GM19468 (cell line): Measurements from ENCODE around the gene GPR137.
A peak's percentile ranks its signal among the peaks of the same experiment; 100 is the strongest.
"Not testable (repeated sequence)": the region's sequence is repeated elsewhere in the genome, so short reads cannot be mapped to it uniquely, and the experiment has no call there.

Experiments used
- ATAC-seq: cut with Tn5 transposase; IDR thresholded peaks from one replicate; pipeline ENCODE4 v1.9.1; 2021; ENCODE audit warnings: mild to moderate bottlenecking, moderate library complexity, moderate number of reproducible peaks; ENCODE audit not compliant: unreplicated experiment; ENCODE audit errors: extremely low read depth

GPR137 gene, protein sequence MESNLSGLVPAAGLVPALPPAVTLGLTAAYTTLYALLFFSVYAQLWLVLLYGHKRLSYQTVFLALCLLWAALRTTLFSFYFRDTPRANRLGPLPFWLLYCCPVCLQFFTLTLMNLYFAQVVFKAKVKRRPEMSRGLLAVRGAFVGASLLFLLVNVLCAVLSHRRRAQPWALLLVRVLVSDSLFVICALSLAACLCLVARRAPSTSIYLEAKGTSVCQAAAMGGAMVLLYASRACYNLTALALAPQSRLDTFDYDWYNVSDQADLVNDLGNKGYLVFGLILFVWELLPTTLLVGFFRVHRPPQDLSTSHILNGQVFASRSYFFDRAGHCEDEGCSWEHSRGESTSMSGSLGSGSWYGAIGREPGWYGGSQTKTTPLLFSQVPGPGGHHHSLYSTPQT

DNA sequence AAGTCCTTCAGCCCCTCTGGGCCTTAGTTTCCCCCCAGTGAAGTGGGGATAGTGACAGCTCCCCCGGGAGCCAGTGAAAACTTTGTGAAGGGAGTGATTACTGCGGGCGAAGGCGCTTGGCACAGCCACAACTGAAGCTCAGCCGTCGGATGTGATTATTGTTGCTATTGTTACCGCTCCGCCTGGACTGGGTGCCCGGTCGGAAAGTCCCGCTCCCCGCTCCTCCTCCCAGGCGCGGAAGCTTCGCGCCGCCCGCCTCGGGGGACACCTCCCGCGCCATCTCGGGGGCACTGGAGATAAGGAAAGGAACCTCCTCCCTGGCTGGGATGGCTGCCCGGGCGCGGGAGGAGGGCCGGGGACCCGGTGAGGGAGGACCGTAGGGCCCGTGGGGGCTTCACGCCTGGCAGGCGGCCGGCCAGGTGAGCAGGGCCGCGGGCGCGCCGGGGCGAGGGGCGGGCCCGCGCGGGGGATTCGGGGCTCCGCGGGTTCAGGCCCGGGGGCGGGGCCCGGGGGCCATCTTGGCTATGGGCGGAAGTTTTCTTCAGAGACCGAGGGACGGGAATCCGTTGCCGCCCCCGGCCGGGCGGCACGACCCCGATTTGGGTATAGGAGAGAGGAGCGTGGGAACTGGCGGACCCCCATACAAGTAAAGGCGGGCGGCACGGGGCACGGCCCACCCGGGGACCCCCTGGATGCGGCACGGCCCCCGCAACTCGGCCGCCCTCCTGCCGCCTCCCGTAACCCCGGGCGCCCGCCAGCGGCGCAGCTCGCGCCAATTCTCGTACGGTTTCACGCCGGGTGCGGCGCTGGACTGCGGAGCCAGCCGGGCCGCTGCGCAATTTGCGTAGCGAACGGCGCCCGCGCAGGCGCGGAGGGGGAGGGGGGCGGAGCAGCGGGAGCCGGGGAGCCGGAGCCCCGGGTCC lies at the start of gene GPR137:
Gene GPR137 (plus strand): TSS at position 887 of the 923 bp plus-strand sequence. CDS start 677 bp downstream, outside the sequence.
- ATAC-seq, result peak; percentile 38

DNA sequence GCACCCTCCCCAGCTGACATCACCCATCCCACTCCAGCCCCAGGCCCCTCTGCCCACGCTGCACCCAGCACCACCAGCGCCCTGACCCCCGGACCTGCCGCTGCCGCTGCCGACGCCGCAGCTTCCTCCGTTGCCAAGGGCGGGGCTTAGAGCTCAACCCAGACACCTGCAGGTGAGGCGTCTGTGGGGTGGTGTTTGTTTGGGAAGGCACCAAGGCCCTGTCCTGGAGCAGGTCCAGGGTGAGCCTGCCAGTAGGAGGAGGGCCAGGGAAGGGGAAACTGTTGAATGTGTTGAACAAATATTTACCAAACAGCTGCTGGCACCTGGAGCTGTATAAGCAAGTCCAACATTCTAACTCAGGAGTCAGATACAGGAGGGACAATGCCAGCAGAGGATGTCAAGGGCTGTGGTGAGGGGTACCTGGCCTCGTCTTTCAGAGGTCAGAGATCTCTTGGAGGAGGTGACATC lies 48.1 kb upstream of the GPR137 start:
- no peak for ATAC-seq

DNA sequence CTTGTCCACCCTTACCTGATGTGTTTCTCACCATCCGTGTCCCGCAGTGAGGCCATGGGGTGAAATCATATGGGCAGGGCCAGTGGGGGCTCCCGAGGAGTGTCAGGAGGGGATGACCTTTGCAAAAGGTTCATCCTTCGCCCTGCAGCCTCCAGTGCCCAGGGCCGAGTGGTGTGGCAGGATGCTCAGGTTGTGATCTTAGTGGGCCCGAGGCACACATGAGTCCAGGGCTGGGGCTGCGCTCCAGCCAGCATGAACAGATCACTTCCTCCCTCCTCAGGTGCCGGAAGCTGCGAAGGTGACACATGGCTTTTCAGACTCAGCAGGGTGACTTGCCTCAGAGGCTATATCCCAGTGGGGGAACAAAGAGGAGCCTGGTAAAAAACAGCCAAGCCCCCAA lies 47.6 kb upstream of the GPR137 start:
- no peak for ATAC-seq

DNA sequence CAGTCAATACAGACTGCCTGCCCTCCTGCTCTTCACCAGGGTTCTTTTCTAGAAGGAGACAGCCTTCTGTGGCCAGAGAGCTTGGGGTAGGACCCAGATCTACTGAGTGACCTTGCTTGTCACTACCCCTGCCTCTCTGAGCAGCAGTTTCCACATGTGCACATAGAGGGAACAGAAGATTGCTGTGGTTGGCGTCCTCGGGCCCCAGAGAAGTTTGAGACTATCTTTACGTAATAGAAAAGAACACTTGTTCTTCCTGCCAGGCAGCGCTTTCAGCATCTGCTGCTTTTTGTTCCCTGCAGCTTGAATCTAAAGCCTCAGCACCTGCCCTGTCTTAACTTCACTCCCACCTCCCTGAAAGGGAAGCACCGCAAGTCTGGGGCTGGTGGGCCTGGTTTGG lies 46.6 kb upstream of the GPR137 start:
- no peak for ATAC-seq

DNA sequence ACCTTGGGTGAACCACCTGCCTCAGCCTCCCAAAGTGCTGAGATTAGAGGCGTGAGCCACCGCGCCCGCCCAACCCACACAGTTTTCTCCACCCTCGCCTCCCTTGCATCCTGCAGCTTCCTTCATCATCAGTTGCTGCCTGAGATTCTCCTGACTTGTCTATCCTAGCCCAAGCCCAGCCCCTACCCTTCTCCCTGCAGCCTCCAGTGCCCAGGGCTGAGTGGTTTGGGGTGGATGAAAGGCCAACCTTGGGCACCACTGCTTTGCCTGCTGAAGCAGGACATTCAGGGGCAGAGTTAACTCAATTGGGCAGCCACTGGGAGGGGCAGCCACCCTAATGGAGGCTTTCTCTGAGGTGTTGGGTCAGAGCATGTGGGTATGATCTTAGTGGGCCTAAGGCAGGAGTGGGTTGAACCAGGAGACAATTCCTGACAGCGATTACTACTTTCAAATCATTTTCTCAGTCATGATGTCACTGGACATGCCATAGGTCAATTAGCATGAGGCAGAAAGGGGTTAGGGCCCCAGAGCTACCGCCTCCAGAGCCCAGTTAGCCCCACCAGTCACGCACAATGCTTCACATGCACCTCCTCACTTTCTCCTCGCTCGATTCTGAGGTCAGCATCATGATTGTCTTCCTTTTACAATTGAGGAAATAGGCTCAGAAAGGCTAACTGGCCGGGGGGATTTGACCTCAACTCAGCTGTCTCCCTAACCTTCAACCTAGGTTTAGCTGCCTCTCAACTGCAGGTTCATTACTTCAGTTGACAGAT lies 45.8 kb upstream of the GPR137 start:
- no peak for ATAC-seq

DNA sequence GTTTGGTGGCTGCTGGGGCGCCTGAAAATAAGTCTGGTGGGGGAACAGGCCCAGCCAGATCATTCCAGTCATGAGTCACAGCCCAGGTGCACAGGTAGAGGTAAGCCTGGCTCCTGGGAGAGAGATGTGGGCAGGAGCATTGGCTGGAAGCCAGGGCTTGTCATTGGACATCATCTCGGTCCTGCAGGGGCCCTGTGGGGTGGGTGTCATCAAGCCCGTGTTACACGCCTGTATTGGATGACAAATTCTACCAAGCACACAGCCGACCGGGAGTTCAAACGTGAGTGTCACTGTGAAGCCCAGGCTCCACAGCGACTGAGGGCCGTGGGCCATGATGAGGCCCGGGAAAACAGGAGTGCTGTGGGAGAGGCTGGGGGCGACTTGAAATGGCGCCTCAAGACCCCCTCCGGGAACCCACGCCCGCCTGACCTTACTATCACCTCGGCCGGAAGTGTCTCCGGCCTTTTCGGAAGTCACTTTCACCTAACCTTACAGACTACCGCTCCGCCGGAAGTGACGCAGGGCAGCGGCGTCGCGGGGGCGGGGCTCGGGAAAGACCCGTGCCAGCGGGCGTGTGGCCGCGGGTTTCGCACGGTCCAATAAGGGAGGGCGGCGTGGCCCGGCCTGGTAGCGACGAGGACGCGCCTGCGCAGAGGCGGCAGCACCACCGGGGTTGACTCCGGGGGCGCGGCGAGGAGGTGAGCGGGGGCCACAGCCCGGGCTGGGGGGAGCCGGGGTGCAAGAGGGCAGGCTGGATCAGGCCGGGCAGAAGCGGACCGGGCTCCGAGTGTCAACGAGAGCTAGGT lies 45.0 kb upstream of the GPR137 start, which contains the start of gene FKBP2:
Gene FKBP2 (plus strand): TSS at position 661 of the 806 bp plus-strand sequence. CDS start 1,293 bp downstream, outside the sequence.
- peak; percentile 54 for ATAC-seq

DNA sequence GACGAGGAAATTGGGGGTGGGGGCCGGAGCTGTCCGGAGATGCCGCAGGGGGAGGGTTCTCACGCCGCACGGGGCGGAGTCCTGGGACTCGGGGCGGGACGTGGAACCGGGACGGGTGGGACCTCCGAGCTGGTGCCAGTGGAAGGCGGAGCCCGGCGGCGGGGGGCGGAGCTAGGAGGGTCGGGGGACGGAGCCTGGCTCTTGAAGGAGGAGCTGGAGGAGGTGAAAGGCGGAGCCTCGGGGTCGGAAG lies 44.5 kb upstream of the GPR137 start:
- no peak for ATAC-seq

DNA sequence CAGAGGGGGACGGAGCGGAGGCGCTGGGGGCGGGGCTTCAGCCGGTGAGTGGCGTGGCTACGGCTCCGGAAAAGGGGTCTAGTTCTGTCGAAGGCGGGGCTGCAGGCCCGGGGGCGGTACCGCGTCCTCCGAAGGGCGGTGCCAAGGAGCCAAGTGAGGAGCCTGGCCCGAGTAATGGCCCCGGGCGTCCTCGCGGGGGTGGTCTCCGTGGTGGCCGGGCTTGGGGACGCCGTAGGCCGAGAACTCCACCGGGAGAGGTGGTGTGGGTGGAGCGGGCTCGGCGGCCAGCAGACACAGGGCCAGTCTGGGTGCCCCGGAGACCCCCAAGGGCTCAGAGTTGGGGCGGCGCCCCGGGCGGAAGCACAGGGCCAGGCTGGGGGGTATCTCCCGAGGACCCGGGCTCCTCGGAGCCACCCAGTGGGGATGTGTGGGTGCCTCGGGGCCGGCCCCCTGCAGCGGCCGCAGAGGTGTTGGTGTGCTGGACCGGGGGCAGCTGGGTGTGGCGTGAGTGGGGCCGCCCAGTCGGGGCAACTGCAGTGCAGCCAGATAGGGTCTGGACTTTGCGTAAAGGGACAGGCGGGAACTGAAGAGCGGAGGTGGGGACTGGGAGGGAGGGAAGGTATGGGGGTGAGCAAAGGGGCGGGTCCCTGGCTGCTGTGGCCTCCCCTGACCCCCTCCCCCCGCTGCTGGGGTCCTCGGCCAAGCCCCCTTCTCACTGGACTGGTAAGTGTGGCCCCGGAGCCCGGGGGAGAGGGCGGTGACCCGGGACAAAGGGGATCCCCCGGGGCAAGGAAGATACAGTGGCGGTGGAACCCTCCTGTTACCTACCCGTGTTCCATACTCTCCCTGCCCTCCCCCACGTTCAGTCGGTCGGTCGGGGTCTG lies 43.9 kb upstream of the GPR137 start:
- ATAC-seq, result peak; percentile 44

DNA sequence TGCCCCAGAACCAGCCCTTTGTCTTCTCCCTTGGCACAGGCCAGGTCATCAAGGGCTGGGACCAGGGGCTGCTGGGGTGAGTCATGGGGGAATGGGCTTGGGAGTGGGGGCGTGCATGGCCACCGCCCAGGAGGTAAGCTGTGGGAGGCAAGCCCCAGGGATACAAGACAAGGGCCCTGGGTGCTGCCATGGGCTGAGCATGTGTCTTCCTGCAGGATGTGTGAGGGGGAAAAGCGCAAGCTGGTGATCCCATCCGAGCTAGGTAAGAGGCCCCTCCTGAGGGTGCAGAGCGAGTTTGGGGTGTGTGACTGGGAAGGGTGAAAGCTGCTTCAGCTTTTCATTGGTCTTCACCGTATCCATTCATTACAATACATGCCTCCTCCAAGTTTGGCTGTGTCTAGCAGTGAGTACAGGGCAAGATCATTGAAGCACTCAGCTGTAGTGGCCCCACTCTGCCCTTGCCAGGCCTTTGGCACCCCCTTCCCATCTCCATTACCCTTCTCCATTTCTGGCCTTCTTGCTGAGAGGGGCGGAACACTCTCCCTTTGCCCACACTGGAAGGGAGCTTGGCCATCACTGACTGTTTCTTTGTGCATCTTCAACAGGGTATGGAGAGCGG lies 42.3 kb upstream of the GPR137 start:
- no peak for ATAC-seq

DNA sequence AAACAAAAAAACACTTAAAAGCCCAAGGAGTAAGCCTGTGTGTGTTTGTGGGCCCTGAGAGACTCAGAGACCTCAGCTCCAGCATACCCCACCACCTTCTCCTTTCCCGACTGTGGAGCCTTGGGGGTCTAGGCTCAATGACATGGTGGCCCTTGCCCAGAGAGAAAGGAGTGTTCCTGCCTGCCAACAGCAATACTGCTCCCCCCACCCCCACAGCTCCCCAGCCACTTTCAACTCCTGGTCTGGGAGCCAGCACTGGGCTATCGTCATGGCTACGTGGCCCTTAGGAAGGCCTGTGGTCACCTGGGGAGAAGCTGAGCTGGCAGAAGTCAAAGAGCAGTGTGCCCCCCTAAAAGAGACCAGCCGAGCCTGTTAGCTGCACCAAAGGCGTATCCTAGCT lies 41.5 kb upstream of the GPR137 start:
- ATAC-seq, result no peak

DNA sequence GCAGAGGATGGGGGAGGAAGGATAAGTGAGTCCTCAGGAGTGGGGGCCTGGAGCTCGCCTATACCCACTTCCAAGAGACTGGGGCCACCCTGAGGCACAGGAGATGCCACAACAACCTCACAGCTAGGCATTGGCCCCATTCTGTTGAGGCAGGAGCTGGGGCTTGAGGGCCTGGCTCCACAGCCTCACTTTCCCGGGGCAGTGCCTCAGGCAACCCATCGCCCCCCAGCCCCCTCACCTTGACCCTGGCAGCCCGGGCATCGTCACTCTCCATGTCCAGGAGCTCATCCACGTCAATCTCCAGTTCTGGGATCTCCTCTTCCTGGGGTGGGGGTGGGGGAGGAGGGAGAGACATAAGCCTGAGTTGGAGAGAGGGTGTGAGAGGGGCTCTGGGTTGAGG lies 40.7 kb upstream of the GPR137 start:
- ATAC-seq, result no peak

DNA sequence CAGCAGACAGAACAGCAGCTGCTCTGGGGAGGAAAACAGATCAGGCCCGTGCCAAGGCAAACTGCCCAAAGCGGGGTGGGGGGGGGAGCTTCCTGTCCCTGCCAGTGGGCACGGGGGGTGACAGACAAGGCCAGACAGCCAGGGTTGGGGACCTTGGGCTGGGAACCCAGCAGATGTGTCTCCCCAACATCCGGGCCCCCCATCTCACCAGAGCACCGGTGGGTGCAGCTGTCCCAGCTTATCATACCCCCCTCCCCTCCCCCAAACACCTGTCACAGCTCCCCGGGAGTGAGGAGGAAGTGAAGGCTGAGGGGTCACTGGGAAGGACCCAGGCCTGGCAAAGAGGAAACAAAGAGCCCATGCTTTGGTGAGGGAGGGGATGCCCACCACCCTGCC lies 40.2 kb upstream of the GPR137 start:
- no peak for ATAC-seq

DNA sequence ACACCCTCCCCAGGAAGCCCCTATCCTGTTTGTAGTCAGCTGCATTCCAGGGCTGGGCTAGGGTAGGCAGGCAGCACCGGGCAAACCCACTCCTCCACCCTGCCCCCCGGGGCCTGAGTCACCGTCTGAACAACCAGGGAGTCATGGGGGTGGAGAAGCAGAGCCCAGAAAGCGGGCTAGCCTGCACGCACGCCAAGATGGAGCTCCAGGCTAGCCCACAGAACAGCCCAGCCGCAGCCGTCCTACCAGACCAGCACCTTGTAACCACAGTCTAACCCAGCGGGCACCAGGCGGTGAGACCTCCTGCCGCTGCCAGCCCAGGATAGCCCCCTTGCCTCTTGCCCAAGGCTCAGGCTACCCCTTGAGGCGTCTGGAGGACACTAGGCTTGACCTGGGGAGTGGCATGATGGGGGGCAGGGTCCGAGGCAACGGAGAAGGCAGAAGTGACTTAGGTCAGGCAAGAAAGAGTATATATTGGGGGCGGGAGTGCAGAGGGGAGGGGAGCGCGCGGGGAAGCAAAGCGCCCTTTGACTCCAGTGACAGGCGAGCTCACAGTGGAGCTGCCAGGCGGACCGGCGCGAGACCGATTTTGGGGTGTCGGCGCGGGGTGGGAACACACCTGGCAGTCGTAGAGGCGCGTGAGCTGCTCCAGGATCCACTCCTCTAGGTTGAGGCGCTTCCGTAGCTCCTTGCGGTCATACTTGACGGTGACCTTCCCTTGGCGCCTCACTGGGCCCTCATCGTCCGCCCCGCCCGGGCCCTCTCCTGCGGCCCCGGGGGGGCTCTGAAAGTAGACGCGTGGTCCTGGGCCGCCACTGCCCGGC lies 39.6 kb upstream of the GPR137 start:
- ATAC-seq, result no peak

DNA sequence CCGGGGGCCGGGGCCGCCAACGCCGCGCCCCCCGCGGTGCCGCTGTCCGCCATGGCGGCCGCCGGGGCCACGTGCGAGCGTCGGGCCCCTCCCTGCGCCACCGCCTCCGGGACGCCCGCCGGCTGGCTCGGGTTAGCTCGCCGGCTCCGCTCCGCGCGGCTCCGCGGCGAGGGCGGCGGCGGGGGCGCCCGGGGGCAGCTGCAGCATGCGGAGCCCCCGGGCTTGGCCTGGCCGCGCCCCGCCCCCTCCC lies 39.1 kb upstream of the GPR137 start:
- ATAC-seq, result not testable (repeated sequence)

DNA sequence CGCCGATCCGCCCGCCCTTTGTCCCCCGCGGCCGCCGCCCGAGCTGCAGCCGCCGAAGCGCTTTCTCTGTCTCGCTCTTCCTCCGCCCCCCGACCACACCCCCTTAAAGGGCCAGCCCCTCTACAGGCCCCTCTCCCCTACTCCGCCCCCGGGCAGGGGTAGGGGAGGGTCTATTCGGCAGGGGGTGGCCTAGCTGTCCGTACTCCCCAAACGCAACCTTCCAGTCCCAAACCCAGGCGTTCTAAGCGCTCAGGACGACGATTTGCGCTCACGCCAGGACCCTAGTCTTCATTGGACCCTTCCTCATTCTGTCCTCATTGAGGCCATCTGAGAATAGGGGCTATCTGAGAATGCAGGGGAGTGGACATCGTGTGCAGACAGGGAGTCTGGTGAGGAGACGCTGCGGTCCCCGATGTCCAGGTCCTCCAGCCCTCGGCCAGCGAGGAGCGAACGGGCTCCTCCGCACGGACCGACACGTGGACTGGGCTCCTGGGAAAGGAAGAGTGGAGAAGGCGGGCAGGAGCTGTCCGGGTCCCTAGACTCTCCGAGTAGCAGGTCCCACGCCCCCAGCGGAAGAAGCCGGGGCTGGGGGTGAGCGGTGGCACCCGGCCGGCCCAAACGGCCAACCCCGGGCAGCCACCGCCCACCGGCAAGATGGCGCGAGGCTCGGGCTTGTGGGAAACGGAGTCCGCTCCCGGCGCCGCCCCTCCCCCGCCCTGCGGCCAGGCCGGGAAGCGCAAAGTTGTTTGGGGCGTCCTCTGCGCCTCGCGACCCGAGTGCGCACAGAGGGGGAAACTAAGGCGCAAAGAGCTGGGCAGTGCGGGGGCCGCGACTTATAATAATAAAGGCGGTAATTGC lies 38.5 kb upstream of the GPR137 start, which contains the start of gene PPP1R14B:
Gene PPP1R14B (minus strand): TSS at position 73 of the 858 bp plus-strand sequence. CDS start 270 bp downstream, outside the sequence.
- no peak for ATAC-seq

DNA sequence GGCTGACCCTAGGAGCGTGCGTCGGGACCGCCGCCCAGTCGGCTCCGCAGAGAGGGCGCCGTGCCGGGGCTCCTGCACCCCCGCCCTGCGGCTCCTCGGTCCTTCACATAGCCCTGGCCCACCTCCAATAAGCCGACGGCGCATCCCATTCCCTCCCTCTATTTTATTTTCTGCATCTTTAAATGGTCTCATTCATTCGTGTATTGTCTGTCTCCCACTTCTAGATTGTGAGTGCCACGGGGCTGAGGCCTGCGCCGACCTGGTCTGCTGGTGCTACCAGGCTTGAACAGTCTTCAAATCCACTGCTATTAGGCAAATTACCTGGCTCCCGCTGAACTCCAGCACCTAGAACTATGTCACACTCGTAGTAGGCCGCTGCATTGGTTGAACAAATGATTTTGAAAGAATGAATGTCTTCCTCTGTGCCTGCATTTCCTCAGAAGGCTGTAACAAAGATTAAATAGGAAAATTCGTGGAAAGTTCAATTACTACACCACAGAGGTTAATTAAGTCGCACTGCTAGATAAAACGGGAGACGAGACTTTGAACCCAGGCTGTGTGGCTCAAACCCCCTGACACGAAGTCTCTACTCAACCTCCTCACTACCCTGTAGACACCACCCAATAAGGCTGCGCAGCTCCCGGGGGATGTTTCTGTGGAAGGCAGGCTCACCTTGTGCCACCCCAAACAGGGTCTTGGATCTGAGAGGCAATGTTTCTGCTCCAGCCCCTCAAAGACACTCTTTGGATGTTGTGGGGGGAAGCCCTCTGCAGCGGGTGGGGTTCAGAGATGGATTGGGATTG lies 37.7 kb upstream of the GPR137 start:
- no peak for ATAC-seq
